LoVo (cell line): ENCODE measurements around the gene PEDS1.
"Not testable (repeated sequence)": the region's sequence is repeated elsewhere in the genome, so short reads cannot be mapped to it uniquely, and the experiment has no call there.

Experiments
- DNase-seq: peaks from one replicate; pipeline ENCODE4 v3.0.0-alpha.2; 2016; ENCODE audit warnings: low spot score

PEDS1 gene

DNA sequence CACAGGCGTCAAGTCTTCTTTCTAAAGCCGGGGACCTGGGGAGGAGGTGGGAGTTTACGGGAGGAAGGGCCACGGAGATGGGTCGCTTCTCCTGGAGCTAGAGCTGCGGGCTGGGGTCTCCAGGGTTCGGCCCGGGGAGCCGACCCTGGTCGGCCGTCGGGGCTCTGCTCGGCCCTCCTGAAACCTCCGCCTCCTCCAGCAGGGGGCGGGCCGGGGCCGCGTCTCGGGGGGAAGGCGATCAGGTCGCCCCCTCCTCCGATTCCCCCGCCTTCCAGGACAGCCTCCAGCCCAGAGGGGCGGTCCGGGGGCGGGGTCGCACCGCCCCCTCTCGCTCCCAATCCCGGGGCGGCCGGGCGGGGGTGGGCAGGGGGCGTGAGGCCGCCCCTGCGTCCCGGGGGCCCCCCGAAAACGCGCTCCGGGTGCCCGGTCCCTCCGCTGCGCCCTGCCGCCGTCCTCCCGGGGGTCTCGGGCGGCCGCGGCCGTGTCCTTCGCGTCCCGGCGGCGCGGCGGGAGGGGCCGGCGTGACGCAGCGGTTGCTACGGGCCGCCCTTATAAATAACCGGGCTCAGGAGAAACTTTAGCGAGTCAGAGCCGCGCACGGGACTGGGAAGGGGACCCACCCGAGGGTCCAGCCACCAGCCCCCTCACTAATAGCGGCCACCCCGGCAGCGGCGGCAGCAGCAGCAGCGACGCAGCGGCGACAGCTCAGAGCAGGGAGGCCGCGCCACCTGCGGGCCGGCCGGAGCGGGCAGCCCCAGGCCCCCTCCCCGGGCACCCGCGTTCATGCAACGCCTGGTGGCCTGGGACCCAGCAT lies 36.9 kb upstream of the PEDS1 start, which contains the start of gene CEBPB:
Gene CEBPB (plus strand): TSS at position 580 of the 814 bp plus-strand sequence. CDS start 204 bp downstream, at position 784.
- DNase-seq: peak; percentile 92

DNA sequence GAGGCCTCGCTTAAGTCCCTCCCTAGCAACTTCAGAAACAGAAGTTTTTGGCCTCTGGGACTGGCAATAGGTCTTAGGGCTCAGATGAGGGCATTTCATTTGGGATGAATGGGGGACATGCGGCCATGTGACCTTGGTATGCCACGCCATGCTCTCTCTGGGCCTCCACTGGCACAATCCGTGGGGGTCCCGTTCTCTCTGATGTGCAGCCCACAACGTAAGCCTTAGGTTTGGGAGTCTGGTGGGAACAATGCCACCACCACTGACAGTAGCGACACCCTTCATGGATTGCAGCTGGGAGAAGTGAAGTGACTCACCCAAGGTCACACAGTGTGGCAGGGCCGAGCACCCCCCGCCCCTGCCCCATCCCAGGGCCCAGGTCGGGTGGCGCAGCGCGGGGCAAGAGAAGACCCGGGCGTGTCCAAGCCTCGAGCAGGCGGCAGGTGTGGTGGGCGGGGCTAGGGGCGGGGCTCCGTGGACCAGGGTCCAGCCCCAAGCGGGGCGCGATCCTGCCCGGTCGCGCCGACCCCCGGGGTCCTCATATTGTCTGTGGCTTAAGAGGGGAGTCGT lies 36.2 kb upstream of the PEDS1 start:
- DNase-seq: no peak

DNA sequence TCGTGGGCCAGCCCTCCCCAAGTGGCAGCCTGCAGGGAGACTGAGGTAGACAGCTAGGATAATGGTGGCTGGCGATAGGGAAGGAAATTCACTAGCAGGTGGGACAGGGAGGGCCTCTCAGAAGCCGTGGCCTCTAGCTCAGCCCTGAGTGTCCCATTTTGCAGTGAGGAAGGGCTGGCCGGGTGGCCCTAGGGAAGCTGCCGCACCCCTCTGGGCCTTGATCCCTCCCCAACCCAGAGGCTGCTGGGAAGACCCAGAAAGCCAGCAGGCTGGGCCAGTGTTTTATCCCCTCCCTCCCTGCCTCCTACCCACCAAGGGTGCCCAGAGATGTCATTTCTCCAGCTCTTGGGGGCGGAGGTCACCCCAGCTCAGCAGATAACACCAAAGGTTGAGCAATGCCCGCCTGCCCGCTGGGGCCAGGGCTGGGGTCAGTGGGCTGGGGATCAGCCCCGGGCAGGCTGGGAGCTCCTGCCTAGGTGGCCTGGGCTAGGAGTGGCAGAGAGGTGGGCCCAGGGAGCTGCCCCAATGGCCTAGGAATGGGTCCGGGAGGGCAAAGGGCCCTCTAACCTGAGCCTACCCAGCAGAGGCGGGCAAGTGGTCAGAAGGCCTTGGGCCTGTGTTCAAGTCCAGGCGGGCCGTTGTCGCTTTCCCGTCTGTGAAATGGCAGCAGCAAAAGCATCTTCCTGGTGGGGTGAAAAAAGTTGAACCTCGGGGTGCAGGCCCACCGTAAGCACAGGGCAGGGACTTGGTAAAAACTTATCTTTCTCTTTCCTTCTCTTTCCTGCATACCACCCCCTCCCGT lies 35.6 kb upstream of the PEDS1 start:
- DNase-seq: no peak

DNA sequence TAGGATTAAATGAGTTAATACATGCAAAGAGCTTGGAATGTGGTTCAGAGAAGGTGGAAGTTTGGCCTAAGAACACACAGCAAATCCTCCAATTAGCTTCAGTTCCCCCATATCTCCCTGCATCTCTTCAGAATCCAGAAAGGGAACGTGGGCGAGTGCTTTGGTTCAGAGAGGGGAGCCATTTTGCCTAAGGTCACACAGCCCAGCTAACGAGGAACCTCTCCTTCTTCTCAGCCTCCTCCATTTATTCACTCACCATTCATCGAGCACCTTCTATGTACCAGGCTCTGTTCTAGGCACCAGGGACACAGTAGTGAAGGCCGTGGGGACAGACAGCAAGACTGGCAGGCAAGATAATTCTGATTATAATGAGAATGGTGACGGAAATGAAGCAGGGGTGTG lies 34.8 kb upstream of the PEDS1 start:
- no peak for DNase-seq

DNA sequence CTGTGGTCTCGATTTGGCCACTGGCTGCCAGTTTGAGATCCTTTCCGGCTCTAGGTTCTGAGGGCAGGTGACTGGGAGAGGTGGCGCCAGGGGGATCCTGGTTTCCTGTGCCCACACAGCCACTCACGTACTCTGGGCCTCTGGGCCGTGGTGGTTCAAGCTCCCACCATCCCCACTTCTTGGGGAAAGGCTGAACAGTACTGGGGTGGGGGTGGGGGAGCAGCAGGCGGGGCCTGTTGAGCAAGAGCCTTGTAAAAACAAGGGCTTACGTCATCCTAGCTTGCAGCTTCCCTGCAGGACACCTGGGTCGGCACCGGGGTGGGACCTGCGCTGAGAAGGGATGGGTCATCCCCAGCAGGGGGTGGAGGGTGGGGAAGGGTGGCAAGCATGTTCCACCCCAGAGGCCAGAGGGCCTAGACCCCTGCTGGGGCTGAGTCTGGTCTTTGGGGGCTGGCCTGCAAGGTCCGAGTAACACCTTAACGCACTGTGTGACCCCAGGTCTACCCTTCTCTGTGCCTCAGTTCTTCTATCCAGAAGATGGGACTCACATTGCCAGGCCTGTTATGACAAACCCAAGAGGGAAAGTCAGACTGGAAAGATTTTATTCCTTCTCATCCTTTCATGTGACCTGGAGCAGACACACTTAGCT lies 34.0 kb upstream of the PEDS1 start:
- DNase-seq: no peak

DNA sequence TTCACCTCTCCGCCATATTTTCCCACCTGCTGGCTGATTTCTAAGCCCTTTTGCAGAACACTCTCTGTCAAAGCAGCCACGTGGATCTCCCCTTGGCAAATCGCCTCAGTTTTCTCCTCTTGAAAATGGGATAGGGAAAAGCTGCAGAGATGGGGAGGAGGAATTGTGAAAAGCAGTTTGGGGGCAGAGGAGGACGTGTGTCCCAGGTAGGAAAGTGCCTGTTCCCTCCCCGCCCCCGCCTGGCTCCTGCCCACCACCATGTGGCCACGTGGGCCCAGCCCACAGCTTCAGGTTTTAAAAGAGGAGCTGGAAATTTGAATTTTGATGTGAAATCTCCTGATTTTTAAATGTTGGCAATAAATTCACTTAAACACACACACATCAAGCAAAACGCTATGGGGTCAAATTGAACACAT lies 33.5 kb upstream of the PEDS1 start:
- DNase-seq: no peak

DNA sequence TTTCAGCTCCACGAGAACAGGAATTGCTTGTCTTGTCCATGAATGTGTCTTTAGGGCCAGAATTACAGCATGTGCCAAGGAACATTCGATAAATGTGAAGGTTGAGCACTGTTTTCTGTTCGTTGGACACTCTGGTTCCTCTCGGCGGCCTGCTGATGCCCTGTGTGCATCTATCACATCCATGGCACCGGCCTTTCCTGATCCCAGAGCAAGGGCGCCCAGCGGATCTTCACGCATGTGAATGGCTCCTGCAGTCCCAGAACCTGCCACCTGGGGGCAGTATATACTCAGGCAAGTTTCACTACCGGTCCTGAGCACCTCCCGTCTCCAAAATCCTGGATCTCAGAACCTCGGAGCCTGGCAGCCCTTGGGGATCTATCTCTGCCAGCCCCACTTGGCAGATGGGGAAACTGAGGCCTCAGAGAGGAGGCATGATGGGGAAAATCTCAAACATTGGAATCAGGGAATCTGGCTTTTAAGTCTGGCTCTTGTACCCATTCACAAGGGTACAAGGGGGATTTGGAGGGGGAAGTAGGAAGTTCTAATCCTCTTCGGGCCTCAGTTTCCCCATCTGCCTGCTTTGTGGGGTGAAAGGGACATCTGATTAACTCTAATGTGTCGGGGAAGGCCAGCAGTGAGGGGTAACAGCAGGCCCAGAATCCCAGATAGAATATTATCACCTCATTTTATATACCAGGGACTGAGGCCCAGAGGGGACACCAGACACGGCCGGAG lies 32.8 kb upstream of the PEDS1 start:
- DNase-seq: peak; percentile 82

DNA sequence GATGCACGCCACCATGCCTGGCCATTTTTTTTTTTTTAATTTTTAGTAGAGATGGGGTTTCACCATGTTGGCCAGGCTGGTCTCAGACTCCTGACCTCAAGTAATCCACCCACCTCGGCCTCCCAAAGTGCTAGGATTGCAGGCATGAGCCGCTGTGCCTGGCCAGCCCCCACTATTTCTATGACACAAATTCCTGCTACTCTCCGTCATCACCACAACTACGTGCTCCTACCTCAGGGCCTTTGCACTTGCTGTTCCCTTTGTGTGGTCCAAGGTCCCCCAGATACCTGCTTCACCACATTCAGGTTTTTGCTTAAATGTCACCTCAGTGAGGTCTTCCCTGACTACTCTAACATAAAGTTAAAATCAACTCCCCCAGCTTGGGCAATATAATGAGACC lies 31.9 kb upstream of the PEDS1 start:
- no peak for DNase-seq

DNA sequence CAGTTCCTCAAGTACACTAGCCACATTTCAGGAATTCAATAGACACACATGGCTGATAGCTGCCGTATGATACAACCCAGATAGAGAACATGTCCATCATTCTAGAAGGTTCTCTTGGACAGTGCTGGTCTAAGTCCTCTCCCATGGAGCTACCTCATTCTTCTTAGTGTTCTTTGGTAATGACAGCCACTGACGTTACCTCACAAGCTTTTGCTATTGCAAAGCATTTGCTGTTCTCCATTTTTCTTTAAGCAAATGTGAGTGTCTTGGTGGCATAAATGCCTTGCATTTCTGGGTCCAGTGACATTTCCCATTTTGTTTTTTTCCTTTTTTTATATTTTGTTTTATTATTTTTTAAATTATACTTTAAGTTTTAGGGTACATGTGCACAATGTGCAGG lies 28.8 kb upstream of the PEDS1 start:
- DNase-seq: no peak

DNA sequence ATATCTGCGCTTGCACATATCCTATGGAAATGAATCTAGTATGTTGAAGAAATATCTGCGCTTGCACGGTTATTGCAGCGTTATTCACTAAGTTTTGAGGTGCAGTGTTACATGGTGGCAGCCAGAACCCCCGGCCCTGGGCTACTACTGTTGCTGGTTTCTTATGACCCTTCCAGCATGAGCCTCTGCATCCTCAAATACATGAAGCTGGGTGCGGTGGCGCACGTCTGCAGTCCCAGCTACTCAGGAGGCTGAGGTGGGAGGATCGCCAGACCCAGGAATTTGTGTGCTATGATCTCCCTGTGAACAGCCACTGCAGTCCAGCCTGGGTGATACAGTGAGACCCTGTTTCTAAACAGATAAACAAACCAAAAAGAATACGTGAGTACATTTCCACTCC lies 27.8 kb upstream of the PEDS1 start:
- no peak for DNase-seq

DNA sequence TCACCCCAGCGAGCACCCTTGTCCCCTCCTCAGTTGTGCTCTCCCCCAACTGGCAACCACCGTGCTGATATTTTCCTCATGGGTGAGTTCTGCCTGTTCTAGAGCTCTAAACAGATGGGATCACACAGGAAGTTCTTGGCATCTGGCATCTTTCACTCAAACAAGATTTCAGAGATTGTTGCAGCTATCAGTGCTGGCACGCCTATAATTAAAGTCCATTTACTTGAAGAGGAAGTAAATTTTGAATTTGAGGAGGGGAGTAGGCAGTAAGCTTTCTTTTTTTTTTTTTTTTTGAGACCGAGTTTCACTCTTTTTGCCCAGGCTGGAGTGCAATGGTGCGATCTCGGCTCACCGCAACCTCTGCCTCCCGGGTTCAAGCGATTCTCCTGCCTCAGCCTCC lies 25.1 kb upstream of the PEDS1 start:
- not testable (repeated sequence) for DNase-seq

DNA sequence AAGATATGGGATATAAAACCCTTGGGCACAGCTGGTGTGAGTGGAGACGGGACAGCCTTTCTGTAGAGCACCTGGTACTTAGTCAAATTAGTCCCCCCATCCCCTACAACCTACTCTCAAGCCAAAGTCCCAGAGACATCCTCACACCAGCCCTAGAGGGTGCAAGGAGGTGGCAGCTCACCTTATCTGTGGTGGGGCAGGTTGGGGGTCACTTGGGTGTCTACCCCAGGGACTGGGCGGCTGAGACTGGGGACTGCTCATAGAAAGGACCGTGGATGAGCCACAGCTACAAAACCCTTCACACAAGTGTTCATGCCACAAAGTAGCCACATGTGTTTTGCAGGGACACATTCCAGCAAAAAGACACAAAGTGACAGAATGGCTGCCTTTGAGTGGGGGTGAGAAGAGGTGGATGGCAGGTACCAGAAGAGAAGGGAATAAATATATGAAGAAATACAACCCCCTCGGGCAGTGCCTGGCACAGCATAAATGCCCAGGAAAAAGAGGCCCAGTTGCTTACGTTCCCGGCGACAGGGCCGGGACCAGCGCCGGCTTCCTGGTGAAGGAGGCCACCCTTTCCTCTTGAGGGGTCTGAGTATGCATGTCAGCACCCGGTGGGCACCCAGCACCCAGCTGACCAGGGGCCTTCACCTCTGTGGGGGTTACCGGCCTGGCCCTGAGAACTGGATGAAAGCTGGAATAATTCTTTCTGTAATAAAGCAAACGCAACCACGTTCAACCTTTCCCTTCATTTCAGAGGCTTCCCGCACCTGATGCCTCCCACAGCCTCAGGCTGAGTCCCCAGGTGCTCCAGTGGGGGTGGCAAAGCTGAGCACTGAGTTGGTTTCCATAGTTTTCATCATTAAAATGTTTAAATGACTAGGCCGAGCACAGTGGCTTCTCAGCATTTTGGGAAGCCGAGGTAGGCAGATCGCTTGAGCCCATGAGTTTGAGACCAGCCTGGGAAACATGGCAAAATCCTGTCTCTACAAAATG lies 22.7 kb upstream of the PEDS1 start:
- no peak for DNase-seq

DNA sequence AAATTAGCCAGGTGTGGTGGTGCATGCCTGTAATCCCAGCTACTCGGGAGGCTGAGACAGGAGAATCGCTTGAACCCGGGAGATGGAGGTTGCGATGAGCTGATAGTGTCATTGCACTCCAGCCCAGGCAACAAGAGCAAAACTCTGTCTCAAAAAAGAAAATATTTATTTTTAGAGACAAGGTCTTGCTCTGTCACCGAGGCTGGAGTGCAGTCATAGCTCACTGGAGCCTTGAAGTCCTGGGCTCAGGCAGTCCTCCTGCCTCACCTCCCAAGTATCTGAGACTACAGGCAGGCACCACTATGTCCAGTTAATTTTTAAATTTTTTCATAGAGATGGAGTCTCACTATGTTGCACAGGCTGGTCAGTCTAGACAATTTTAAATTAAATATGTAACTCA lies 20.9 kb upstream of the PEDS1 start:
- DNase-seq: no peak

DNA sequence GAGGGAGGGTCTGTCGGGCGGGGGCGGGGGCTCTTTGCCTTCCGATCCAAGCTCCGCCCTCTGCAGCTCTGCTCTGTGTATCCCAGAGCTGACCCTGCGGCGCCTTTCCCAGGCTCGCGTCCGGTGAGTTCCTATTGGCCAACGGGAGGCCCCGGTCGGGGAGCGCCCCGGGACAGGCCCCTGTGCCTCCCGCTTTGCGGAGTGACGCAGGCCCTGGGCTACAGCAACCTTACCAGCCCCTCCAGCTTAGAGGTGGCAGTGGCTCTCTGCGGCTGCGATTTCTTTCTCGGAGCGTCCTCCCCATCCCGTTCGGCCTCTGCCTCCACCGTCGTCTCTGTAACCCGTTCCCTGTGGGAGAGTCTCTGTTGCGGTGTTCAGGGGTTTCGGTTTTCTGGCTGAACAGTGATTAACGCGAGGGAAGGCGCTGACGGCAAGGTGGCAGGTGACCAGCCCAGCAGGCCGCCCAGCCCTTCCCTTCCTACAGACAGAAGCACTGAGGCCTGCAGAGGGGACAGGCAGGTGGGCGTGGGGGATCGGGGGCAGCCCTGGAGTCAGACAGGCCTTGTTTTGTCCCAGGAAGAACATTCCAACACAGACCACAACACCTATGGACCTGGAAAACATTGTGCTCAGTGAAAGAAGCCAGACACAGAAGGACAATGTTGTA lies 19.0 kb upstream of the PEDS1 start:
- DNase-seq: peak; percentile 68

DNA sequence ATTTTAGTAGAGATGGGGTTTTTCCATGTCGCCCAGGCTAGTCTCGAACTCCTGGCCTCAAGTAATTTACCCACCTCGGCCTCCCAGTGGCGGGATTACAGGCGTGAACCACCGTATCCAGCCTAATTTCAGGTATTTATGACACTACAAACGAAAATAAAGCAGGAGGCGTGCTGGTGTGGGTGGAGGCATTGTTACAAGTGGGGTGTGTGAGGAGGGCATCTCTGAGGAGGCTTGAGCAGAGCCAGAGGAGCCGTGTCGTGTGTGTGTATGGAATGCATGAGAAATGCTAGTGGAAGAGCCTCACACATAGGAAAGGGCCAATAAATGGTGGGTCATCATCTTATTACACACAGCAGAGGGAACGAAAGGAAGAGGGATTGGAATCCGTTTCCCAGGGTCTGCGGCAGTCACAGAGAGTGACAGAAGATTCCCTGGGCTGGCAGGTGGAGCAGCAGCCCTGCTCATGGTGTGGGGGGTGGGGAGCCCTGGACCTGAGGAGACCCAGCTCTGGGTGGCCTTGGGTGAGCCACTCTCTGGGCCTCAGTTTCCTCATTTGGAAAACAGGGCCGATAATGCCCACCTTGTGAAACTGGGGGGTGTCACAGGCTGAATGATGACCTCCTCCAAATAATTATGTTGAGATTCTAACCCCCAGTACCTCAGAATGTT lies 17.2 kb upstream of the PEDS1 start:
- no peak for DNase-seq

DNA sequence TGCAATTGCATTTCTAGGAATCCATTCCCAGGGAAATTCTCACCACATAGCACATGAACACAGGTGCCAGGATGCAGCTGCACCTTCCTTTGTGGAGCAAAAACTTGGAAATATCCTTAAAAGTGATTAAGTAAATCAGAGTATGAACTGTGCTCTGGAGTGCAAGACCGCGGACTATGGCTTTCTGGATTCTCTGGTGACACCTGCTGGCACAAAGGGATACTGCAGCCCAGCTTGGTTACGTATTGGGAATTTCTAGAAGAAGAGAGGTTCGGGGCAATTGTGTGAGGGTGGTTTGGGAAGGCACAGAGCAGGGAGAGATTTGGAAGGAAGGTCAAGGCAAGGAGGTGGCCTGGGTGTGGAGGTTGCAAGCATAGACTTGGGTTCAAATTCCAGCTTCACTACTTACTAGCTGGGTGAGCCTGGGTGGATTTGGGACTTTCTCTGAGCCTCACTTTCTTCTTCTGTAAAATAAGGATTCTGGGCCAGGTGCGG lies 15.9 kb upstream of the PEDS1 start:
- peak; percentile 67 for DNase-seq

DNA sequence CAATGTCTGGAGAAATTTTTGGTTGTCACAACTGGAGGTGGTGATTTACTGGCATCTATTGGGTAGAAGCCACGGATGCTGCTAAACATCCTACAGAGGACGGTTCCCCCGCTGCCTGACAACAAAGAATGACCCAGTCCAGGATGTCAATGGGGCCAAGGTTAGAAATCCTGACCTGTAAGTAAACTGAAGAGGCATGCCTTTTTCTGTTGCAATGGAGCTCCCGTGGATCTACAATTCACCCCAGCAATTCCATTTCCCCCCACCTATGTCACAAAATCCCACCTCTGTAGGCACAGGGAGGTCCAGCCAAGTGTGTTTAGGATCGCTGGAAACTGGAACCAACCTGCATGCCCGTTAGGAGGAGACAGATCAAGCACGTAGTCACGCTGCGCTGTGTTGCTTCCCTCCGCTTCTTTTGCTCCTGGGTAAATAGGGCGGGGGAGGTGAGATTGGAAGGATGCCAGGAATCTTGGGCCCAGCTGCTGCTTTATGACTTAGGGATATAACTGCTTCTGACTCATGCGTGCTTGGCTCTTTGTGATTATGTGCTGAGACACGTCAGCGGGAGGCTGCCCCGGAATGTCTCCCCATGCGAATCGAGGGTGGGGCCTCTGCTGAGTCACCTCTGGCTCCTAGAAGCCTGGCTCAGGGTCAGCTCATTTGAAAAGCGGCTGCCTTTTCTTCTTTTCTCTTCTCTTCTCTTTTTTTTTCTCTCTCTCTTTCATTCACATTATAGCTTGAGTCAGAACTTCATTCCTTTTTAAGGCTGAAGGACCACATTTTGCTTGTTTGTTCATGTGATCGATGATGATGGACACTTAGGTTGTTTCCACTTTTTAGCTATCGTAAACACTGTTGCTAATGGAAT lies 12.4 kb upstream of the PEDS1 start:
- peak; percentile 100 for DNase-seq
